C4-2B (cell line): Measurements from ENCODE around the gene BAHD1.

Experiments used
- H3K27ac ChIP-seq: fragments of 450-650 bp; 2 replicates; pipeline ENCODE4 v1.5.1; 2017
- ZFX ChIP-seq: fragments of 450-650 bp; IDR thresholded peaks from 2 replicates; pipeline ENCODE4 v1.6.1; 2017
- TF ChIP-seq, protein P1 (sequence below): fragments of 450-650 bp; conservative IDR thresholded peaks from 2 replicates; pipeline ENCODE4 v1.5.1; 2017; ENCODE audit warnings: mild to moderate bottlenecking

Gene BAHD1

GRCh38 chr15:40427188-40427587 is 13.6 kb upstream of the BAHD1 start:
- no peak for TF ChIP-seq ZFX
- TF ChIP-seq, protein P1, sequence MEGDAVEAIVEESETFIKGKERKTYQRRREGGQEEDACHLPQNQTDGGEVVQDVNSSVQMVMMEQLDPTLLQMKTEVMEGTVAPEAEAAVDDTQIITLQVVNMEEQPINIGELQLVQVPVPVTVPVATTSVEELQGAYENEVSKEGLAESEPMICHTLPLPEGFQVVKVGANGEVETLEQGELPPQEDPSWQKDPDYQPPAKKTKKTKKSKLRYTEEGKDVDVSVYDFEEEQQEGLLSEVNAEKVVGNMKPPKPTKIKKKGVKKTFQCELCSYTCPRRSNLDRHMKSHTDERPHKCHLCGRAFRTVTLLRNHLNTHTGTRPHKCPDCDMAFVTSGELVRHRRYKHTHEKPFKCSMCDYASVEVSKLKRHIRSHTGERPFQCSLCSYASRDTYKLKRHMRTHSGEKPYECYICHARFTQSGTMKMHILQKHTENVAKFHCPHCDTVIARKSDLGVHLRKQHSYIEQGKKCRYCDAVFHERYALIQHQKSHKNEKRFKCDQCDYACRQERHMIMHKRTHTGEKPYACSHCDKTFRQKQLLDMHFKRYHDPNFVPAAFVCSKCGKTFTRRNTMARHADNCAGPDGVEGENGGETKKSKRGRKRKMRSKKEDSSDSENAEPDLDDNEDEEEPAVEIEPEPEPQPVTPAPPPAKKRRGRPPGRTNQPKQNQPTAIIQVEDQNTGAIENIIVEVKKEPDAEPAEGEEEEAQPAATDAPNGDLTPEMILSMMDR, result no peak
- H3K27ac ChIP-seq, result no peak overlapping the region

DNA sequence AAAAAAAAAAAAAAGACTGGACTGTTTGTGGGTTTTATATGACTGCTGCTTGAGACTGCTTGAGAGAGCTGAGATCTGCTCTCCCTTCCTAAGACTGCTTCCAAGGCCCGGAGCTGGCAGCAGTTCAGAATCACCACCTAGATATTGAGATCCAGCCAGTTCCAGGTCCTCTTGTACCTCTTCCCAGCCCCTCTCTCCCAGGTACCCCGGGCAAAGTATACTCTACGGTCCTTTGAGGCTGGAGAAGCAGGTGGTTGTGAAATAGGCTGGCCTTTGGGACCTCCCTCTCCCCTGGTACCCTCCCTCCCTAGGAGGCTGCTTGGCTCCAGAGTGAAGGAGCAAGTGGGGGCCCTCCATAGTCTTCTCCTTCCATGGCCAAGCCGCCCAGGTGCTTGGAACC is 12.6 kb upstream of the BAHD1 start:
- TF ChIP-seq, protein P1, result no peak
- no peak for TF ChIP-seq ZFX
- no peak overlapping the region for H3K27ac ChIP-seq

- TF ChIP-seq, protein P1, result no peak
- no peak for TF ChIP-seq ZFX
- H3K27ac ChIP-seq, result no peak overlapping the region
These were observed 11.6 kb upstream of the BAHD1 start for GRCh38 chr15:40429068-40429710.

DNA sequence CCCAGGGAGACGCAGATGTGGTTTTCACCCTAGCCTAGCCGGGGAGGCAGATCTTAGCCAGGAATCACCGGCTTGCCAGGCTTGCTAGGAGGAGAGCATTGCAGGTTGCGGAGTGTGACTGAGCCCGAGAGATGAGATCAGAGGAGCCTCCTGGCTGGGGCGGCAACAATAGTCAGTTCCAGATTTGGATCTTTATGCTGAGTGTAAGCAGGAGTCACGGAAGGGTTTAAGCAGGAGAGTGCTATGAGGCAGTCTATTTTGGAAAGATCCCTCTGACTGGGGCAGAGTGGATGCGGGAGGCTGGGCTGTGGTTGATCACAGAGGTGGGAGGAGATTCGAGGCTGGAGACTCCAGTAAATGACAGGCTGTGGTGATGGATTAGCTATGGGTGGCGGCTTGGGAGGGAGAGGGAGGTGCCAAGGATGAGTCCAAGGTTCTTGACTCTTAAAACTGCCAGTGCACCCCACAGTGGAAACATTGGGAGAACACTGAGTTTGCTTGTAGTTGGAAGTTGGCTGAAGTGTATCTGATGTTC is 10.4 kb upstream of the BAHD1 start:
- no peak overlapping the region for H3K27ac ChIP-seq
- TF ChIP-seq ZFX, result no peak
- TF ChIP-seq, protein P1, result no peak

DNA sequence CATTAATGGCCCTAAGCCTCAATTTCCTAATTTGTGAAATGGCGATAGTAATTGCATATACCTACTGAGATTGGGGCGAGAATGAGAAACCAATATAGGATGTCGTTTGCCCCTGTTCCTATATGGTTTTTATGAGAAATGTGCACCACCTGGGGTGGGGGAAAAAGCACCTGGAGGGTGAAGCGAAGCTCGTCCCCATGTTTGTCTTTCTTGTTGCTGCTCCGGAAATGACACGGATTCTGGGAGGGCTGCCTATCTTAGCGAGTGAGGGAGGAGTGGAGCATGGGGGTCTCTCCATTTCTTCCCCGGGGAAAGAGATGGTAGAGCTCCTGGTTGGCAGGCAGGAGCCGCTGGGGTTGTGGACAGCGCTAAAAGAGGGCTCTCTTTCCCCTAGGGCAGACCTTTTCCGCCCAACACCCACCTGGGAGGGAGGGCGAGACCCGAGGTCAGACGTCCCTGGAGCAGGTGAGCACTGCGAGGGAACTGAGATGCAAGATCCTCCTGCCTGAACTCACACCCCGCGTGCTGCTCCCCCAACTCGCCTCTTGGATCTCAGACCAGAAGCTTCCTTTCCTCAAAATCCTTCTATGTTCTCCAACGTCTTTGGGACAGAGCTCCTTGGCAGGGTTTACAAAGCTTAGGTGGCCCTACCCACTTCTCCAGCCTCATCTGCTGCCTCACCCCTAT is 5.6 kb upstream of the BAHD1 start:
- no peak overlapping the region for H3K27ac ChIP-seq
- TF ChIP-seq, protein P1, result no peak
- TF ChIP-seq ZFX, result no peak

- TF ChIP-seq, protein P1, result no peak
- TF ChIP-seq ZFX, result no peak
- H3K27ac ChIP-seq, result no peak overlapping the region
These were observed 5.1 kb upstream of the BAHD1 start for GRCh38 chr15:40435710-40436089.

GRCh38 chr15:40436116-40436891 is 4.4 kb upstream of the BAHD1 start:
- no peak overlapping the region for H3K27ac ChIP-seq
- no peak for TF ChIP-seq ZFX
- TF ChIP-seq, protein P1, result no peak
